HFFc6 (cell line): Measurements from ENCODE around the gene PAPPA. TPM values are rescaled to one million over a fixed set of nuclear protein-coding genes. Genes with fewer than 3 reads are reported as not detected.

Experiments
- DNase-seq: peaks from one replicate; pipeline ENCODE4 v3.0.0-alpha.2; 2018
- H3K27ac Mint-ChIP-seq: 2 replicates; pipeline ENCODE4 v1.8.0; 2020; ENCODE audit warnings: mild to moderate bottlenecking, mixed read lengths
- H3K27me3 Mint-ChIP-seq: 2 replicates; pipeline ENCODE4 v1.8.0; 2021; ENCODE audit warnings: mild to moderate bottlenecking, moderate library complexity, mixed read lengths; ENCODE audit not compliant: insufficient read depth
- H3K36me3 Mint-ChIP-seq: 2 replicates; pipeline ENCODE4 v1.8.0; 2021; ENCODE audit warnings: low read depth, mixed read lengths
- H3K4me1 Mint-ChIP-seq: 2 replicates; pipeline ENCODE4 v1.8.0; 2020; ENCODE audit warnings: low read depth, mixed read lengths
- H3K4me3 Mint-ChIP-seq: 2 replicates; pipeline ENCODE4 v1.8.0; 2020; ENCODE audit warnings: mild to moderate bottlenecking, moderate library complexity, mixed read lengths
- H3K9me3 Mint-ChIP-seq: 2 replicates; pipeline ENCODE4 v1.8.0; 2020; ENCODE audit warnings: mild to moderate bottlenecking, mixed read lengths
- CTCF ChIP-seq: fragments of 200-600 bp; sonication (generic); IDR thresholded peaks from 2 replicates; pipeline ENCODE4 v1.5.0; 2021; ENCODE audit warnings: antibody characterized with exemption, mild to moderate bottlenecking
- total RNA-seq, 6 experiments: library from RNA; stranded (reverse); fragmentation: NEBNext Ultra II Directional; extraction: Animal tissue kit (Norgen Biotek cat#: 25700); gene quantifications; 2 replicates in 1 of 6; 3 replicates in 5 of 6; pipeline ENCODE4 v1.2.3, GENCODE V29; 2021

The PAPPA gene
- total RNA-seq, 6 experiments from 2014 or later: 8.2 to 13.2 (median 12.3) TPM

GRCh38 chr9:116284518-116284917 is 130.9 kb downstream of the PAPPA start:
- H3K36me3 Mint-ChIP-seq: peaks cover 17% of the 10 kb centered on the region
- TF ChIP-seq CTCF: no peak
- DNase-seq: no peak
- peaks cover 2% of the 10 kb centered on the region; the same call in 1 of the 2 replicates for H3K27me3 Mint-ChIP-seq
- H3K4me3 Mint-ChIP-seq: no peak overlapping the region
- H3K27ac Mint-ChIP-seq: no peak overlapping the region
- H3K4me1 Mint-ChIP-seq: peaks cover 19% of the 10 kb centered on the region
- no peaks in the 10 kb centered on the region for H3K9me3 Mint-ChIP-seq

- no peak overlapping the region for H3K27ac Mint-ChIP-seq
- H3K4me1 Mint-ChIP-seq: peaks cover 19% of the 10 kb centered on the region
- H3K4me3 Mint-ChIP-seq: no peak overlapping the region
- TF ChIP-seq CTCF: peak; percentile 25
- H3K9me3 Mint-ChIP-seq: no peaks in the 10 kb centered on the region
- DNase-seq: no peak
- peaks cover 2% of the 10 kb centered on the region; the same call in 1 of the 2 replicates for H3K27me3 Mint-ChIP-seq
- peaks cover 17% of the 10 kb centered on the region for H3K36me3 Mint-ChIP-seq
Measured at GRCh38 chr9:116285320-116285719, 131.7 kb downstream of the PAPPA start.

- Mint-ChIP-seq H3K27ac (no peak overlapping the region), H3K9me3 (no peaks in the 10 kb centered on the region), H3K36me3 (peaks cover 17% of the 10 kb centered on the region), H3K4me3 (no peak overlapping the region), H3K4me1 (peaks cover 19% of the 10 kb centered on the region), H3K27me3 (peaks cover 2% of the 10 kb centered on the region; the same call in 1 of the 2 replicates)
- no peak for TF ChIP-seq CTCF
- no peak for DNase-seq
Measured at GRCh38 chr9:116286297-116286696, 132.7 kb downstream of the PAPPA start.

- Mint-ChIP-seq H3K4me3 (peak overlapping the region; percentile 61; the same call in 1 of the 2 replicates), H3K36me3 (peaks cover 17% of the 10 kb centered on the region), H3K9me3 (no peaks in the 10 kb centered on the region), H3K27me3 (peaks cover 2% of the 10 kb centered on the region; the same call in 1 of the 2 replicates), H3K27ac (peak overlapping the region; percentile 76; the same call in 1 of the 2 replicates), H3K4me1 (peaks cover 19% of the 10 kb centered on the region)
- DNase-seq: peak; percentile 25
- TF ChIP-seq CTCF: no peak
Measured at GRCh38 chr9:116287721-116288120, 134.1 kb downstream of the PAPPA start.

GRCh38 chr9:116288658-116289057 is 135.1 kb downstream of the PAPPA start:
- Mint-ChIP-seq H3K36me3 (peaks cover 17% of the 10 kb centered on the region), H3K27me3 (no peaks in the 10 kb centered on the region), H3K4me3 (peak overlapping the region; percentile 37; the same call in 1 of the 2 replicates), H3K9me3 (no peaks in the 10 kb centered on the region), H3K4me1 (peaks cover 19% of the 10 kb centered on the region), H3K27ac (peak overlapping the region; percentile 68; the same call in 1 of the 2 replicates)
- TF ChIP-seq CTCF: no peak
- DNase-seq: peak; percentile 93
